ENCODE measurements around the gene POU5F1.

Gene POU5F1

DNA sequence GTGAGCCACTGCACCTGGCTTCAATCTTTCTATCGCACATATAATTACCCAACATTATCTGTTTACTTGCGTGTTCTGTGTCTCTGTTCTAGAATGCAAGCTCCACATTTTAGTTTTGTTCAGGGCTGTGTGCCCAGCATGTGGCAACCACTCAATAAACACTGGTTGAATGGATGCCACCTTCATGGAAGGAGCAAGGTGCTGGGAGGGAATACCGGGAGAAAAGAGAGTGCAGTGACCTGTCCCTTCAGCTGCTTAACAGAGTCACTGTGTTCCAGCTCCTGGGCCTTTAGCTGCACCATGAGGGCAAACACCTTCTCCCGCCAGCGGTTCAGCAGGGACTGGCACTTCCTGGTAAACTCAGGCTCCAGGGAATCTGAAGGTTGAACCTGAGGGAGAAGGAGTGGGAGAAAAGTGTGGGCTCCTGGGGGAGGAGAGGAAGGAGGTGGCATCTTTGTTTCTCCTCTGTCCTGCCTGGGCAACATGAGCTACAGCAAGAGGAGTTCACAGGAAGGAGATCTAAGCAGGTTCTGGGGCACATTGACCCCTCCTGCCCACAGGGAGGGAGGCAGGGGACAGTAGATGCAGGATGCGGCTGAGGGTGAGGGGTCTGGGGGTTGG lies 20.5 kb downstream of the POU5F1 start:
- DNase-seq = peak in 1 of 10 donors; percentile 7
- intact Hi-C loops (cut with DNase I) = no loop called here

DNA sequence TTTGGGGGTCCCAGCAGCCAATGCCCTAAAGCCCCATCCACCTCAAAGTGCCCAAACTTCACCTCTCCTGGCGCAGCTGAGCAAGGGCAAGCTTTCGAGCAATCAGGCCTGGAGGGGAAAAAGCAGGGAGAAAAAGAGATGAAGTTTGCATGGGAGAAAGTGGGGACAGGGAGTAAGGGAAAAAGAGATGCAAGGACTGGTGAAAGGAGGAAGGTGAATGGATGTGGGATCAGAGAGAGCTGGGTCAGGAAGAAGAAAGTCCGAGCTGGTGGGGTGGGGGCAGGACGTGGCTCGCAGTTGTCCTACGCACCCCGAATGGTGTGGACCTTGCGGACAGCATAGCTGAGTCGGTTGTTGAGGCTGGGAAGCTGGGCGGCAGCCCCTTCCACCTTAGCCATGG lies 25.1 kb downstream of the POU5F1 start:
- intact Hi-C loops (cut with DNase I) = no loop called here
- peak in 1 of 10 donors; percentile 61 for DNase-seq

DNA sequence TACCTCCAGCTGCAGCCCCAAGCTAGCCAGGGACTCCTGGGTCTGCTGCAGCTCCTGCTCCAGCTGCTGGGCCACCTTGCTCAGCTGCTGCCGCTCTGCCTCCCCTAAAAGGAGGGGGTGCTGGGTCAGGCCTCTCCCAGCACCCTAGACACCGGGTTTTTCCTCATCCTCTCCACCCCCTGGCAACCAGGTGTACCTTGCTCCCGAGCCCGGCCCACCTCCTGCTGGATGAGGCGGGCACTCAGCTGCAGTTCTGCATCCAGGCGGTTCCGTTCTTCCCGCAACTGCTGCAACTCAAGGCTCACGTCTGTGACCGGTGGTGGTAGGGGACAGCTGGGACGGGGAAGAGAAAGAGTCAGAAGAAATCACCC lies 25.5 kb downstream of the POU5F1 start:
- DNase-seq = peak in 1 of 10 donors; percentile 44
- intact Hi-C loops (cut with DNase I) = no loop called here

DNA sequence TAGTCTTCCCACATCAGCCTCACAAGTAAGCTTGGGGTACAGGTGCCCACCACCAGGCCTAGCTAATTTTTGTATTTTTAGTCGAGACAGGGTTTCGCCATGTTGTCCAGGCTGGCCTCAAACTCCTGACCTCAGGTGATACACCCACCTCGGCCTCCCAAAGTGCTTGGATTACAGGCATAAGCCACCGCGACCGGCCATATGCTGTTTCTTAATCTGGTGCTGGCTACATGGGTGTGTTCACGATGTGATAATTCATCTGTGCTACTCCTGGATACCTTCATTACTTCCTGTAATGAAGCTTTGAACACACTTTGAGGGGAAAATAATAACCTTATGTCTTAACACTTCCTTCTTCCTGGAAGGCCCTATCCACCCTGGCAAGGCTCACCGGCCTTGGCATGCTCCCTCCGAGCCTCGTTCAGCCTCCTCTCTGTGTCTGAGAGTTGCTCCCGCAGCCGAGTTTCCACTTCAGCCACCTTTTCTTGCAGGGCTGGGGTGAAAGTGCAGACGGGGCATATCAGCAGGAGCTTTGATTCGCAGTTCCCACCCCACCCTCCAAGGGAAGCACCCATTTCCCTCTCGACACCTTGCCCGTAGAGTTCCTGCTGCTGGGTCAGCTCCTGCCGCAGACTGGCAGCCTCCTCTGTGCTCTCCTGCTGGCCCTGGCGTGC lies 26.0 kb downstream of the POU5F1 start:
- intact Hi-C loops (cut with DNase I) = no loop called here
- peak in 1 of 10 donors; percentile 63 for DNase-seq

DNA sequence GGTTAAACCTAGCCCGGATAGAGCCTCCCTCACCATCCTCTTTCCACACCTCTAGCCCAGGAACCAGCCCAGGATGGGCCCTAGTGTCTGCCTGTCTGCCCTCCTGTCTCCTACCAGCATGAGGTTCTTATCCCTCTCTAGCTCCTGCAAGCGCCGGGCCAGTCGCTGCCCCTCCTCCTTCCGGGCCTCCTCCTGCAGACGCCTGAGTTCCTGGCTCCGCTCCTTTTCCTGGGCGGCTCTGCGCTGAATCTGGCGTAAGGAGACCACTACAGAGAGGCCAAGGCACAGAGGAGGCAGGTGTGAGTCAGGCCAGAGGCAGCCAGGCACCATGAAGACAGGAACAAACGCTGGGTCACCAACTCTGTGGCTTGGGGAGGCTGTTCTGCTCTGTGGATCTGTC lies 27.3 kb downstream of the POU5F1 start:
- DNase-seq = peak in 1 of 10 donors; percentile 79
- intact Hi-C loops (cut with DNase I) = no loop called here

DNA sequence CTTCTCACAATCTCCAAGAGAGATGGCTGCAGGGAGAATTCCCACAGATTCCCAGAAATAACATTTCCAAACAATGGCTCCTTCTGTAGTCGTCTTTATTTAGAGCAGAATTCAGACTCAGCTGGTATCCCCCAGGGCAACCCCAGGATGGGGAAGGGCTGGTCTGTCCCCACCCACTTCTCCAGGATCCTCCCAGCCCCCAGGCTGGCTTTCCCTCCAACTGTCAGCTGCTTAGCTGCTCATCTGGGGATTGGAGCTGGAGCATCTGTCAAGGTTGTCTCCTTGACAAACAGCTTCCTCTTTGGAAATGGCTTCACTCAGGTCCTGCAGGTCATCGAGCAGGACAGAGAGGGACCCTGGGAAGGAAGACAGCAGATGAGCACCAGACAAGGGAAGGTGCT lies 28.1 kb downstream of the POU5F1 start:
- intact Hi-C loops (cut with DNase I) = no loop called here
- peak in 1 of 10 donors; percentile 36 for DNase-seq

DNA sequence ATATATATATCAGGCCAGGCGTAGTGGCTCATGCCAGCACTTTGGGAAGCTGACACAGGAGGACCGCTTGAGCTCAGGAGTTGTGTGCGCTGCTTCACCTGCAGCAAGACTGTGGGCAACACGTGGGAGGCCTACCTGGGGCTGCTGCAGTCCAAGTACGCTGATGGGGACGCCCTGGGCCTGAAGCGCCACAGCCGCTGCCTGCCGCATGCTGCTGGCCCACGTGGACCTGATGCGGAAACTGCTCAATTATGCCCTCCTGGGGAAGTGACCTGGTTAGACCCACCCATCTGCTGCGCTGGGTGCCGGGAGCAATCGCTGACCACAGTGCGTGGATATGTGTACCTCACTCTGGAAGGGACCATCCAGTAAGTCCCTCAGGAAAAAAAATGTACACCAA lies 29.8 kb downstream of the POU5F1 start:
- peak in 2 of 10 donors; percentile 69 to 71 for DNase-seq
- intact Hi-C loops (cut with DNase I) = no loop called here

DNA sequence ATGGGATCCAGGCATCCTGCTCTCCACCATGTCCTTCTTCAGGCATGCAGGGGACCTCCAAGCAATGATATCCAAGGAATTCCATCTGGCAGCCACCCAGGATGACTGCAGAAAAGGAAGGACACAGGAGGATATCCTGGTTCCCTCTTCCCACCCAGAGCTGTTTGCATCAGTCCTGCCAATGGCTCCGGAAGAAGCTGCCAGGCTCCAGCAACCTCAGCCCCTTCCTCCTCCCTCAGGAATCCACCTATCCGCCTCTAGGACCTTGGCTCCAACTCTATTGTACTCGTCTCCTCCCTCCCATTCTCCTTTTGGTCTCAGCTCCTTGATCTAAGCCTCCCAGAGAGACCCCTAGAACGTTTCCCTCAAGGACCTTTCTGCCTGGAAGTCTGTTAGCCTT lies 30.9 kb downstream of the POU5F1 start:
- no peak for DNase-seq
- intact Hi-C loops (cut with DNase I) = no loop called here

DNA sequence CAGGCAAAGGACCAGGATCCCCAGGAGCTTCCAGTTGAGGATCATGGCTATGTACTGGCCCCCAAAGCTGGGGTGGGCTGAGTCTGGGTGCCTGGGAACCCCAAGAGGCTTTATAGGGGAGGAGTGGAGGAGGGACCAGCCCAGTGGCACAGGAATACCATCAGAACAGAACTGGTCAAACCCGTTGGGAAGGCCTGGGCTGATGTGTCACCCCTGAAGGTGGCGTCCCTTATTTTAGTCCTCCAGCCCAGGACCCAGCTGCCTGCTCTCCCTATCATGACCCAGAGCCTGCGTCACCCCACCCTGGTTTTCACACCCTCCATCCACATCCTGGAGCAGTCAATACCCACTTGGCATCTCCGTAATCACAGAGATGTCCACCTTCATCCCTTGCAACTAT lies 31.5 kb downstream of the POU5F1 start, which contains the start of gene PSORS1C2:
PSORS1C2 (minus strand) TSS at position 85 of the 400 bp plus-strand sequence; CDS start at position 45, 40 bp downstream.
- intact Hi-C loops (cut with DNase I) = no loop called here
- no peak for DNase-seq

DNA sequence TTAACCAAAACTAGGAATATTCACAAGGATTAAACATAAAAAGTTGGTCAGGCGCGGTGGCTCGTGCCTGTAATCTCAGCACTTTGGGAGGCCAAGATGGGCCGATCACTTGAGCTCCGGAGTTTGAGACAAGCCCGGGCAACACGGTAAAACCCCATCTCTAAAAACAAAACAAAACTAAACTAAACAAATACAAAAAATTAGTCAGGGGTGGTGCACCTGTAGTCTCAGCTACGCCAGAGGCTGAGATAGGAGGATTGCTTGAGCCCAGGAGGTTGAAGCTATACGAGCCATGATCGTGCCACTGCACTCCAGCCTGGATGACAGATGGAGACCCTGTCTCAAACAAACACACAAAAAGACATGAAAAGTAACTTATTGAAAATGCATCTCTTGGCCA lies 34.8 kb downstream of the POU5F1 start:
- DNase-seq = no peak
- intact Hi-C loops (cut with DNase I) = no loop called here

DNA sequence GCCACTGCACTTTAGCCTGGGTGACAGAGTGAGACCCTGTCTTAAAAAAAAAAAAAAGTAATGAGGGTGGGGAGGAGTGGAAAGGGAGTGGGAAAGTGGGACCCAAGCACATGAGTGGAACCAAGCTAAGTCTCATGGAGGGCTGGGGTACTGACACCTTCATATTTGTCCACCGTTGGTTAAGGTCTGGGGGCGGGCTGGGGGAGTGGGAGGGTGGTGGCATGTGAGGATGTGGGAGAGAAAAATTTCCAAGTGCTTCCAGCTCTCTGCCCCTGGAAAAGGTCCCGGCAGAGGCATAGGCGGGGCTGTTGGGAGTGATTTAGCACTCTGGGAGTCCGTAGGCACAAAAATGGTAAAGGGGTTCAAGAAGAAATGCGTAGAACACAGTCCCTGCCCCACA lies 37.7 kb downstream of the POU5F1 start:
- intact Hi-C loops (cut with DNase I) = no loop called here
- no peak for DNase-seq

DNA sequence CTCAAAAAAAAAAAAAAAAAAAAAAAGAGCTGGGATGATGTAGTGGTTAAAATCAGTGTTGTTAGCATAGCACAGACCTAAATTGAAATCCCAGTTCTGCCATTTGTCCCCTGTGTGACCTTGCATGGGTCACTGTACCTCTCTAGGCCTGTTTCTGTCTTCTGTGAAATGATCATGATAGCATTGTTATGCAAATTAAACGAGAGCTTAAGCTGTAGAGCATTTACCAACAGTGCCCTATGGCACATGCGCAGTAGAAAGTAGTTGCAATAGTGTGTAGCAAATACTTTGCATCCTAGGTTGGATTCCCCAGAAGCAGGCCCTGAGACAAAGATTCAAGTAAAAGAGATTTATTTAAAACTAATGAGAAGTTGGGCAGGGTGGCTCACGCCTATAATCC lies 38.9 kb downstream of the POU5F1 start:
- intact Hi-C loops (cut with DNase I) = no loop called here
- no peak for DNase-seq

DNA sequence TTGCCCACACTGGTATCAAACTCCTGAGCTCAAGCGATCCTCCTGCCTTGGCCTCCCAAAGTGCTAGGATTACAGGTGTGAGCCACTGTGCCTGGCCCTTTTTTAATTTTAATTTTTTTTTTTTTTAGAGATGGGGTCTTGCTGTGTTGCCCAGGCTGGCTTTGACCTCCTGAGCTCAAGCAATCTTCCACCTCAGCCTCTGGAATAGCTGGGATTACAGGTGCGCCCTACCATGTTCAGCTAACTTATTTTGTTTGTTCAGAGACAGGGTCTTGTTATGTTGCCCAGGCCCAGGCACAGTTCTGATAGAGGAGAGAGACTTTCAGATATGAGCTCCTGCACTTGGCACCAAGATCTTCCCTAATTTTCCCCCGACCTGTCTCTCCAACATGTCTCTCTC lies 39.7 kb downstream of the POU5F1 start:
- intact Hi-C loops (cut with DNase I) = no loop called here
- DNase-seq = no peak

DNA sequence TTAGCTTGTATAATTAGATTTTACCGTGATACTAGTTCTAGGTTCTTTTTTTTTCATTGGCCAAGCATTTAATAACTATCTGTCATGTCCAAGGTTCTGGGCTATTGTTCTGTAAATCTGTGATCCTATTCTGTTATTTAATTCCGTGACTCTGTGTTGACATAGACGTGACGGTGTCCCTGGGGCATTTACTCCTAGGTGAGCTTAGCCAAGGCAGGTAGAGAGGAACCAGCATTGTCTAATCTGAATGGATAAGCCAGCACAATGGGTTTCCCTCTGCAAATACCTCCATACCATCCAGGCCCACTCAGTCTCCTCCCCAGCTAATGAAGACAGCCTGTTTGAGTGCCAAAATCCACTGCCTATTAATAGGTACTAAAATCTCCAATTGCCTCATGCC lies 41.4 kb downstream of the POU5F1 start:
- intact Hi-C loops (cut with DNase I) = no loop called here
- DNase-seq = no peak

DNA sequence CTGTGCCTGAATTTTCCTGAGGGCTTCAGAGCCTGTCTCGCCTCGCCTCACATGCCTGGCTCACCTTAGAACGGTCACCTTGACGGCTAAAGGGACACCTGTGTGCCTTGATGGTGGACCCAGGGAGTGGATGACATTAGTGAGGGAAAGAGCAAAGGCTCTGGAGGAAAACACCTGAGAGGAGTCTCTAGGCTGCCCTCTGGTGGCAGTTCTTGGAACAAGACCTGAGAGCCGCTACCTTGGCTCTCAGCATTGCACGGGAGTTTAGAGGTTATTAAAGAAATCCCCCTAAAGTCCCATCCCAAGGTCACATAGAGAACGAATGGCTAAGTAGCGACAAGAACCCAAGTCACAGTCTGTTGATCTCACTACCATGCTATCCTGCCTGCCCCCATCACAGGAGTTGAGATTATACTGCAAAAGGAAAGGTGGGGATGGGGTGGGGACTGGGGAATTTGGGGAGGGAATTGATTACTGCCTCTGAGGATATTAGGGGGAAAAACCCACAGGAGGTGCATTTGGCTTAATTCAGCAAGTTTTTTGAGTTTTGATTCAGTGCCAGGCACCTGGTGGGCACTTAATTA lies 42.3 kb downstream of the POU5F1 start:
- intact Hi-C loops (cut with DNase I) = no loop called here
- DNase-seq = peak in 6 of 10 donors; percentile 45 to 87 (median 58)

DNA sequence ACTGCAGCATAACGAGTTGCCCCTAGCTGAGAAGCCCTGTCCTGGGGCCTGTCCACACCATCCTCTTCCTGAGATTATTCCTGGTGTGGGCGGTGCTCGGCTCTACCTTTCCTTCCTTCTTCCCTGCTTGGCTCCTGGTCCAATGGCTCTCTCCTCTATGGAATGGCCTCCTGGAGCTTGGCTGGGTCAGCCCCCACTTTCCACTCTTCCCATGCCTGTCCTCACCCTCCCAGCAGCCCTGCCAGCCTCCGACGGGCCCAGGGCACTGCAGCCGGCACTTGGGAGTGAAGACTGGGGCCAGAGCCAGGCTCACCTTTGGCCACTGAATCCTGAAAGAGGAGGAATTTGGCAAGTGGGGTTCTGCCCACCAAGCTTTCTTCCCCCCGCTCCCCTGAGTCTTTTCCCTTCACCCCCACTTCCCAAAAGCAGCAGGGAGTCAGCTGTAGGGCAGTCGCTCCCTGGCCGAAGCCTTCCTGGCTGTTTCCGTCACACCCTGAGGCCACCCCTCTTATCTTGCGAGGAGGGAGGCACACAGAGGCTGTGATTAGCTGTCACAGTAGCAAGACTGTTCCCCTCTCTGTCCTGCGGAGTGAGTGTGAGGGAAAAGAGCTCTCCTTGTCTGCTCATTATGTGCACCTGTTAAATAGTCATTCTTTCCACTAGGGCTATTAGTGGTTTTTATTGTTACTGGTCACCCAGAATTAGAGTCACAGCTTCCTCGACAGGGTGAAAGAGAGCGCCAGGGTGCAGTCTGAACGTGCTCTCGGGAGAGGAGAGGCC lies 43.9 kb downstream of the POU5F1 start:
- DNase-seq = no peak
- intact Hi-C loops (cut with DNase I) = no loop called here

DNA sequence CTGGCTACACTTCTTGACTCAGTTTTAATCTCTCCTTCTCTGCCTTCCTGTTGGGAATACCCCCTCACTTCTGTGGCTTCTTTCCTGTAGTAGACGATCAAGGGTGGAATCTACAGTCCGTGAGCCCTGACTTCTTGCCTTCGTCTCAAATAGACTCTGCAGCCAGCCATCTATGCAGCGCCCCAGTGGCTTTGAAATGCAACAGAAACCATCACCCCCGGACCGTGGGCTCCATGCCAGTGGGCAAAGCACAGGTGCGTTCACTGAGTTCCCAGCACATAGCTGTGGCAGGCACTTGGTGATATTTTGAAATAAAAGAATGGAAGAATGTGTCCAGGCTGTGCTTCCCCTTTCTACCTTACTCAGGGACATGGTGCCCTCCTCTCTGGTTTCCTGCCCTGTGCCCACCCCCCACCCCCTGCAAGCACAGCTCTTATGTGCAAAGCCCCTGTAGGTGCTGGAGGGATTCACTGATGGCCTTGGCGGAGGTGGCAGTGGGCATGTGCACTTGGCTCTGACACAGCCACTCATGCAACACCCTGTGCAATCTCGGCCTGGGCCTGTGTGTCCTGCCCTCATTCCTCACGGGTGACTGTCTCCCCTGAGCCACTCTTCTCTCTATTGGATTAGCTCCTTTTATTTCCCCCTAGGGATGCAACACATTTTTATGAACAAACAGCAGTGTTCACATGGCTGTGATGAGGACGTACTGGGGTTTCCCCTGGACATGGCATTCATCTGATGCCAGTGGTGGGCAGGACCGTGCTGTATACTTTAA lies 44.7 kb downstream of the POU5F1 start:
- DNase-seq = peak in 1 of 10 donors; percentile 55
- intact Hi-C loops (cut with DNase I) = no loop called here

DNA sequence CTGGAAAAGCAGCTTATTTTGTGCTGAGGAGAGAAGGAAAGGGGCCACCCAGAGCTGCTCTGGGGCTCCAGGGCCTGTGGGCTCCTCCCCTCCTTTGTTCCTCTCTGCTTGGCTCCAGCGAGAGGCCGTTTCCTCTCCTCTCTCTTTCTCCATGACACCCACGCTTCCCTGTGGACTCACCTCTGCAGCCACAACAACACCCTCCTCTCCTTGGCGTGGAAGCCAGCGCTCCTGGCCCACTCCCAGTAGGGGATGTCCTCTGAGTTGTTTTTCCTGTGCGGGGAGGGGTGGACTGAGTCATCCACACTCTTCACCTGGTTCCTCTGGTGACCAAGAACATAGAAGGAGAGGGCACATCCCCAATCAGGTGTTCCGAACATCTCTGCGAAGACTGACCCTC lies 45.3 kb downstream of the POU5F1 start:
- intact Hi-C loops (cut with DNase I) = no loop called here
- peak in 1 of 10 donors; percentile 52 for DNase-seq

DNA sequence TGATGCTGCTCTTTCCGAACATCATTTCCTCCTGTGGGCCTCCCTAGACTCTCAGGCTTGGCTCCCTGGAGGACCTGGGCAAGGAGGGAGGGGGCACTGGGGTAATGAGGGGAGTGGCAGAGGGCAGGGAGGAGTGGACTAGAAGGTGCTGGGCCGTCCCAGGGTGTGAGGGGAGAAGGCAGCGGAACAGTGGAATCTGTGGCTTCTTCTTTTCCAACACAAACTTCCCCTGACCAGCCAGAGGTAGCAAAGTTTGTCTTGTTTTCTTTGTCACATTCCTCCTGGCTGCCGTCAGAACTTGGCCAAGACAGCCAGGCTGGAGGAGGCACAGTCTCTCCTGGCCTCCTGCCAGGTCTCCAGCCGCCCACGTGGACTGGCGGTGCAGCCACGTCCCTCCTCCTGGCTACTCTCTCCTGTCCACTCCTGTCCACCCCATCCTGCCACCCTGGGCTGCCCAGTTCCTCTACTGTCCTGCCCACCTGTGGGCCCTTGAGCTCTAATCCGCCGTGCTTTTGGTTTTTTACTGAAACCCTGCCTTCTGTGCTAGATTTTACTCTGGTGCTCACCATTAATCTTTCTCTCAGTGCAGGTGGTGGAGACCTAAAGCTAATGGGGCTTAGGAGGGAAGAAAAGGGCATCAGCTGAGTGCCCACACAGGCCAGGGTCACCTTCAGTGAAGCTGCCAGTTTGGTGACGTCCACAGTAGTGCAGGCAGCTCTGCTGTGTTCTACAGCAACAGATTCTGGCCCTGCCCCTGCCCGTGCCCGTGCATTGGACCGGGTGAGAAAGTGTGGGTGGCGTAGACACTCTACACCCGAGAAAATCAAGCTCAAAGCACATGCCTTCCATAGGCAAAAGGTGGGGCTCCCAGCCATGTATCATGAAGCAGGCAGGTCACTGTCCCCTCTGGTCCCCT lies 47.4 kb downstream of the POU5F1 start:
- intact Hi-C loops (cut with DNase I) = no loop called here
- peak in 9 of 10 donors; percentile 29 to 92 (median 52) for DNase-seq
